Esophagus muscularis mucosa (tissue), 4 donors: ENCODE measurements around the gene RBL1. TPM values are rescaled to one million over a fixed set of nuclear protein-coding genes. Genes with fewer than 3 reads are reported as not detected.

Experiments used
- DNase-seq: peaks from one replicate; pipeline ENCODE4 v3.0.0-alpha.2; 2017; ENCODE audit errors: extremely low spot score
- H3K27ac ChIP-seq, 4 donors: fragments of 200-600 bp; sonication (generic); replicated peaks in 1 of 4; 1 replicate in 3 of 4; 2 replicates in 1 of 4; pipeline ENCODE4 v1.5.1; 2016 to 2019; ENCODE audit warnings: mild to moderate bottlenecking in 1 of 4
- H3K27me3 ChIP-seq, 4 donors: fragments of 200-600 bp; sonication (generic); one replicate each; pipeline versions ENCODE4 v1.5.1 to v1.6.0; 2016 to 2019
- H3K36me3 ChIP-seq, 4 donors: fragments of 200-600 bp; sonication (generic); one replicate each; pipeline ENCODE4 v1.5.1; 2016 to 2019
- H3K4me1 ChIP-seq, 4 donors: fragments of 200-600 bp; sonication (generic); one replicate each; pipeline ENCODE4 v1.5.1; 2016 to 2019
- H3K4me3 ChIP-seq, 4 donors: fragments of 200-600 bp; sonication (generic); 1 replicate in 2 of 4; 2 replicates in 2 of 4; pipeline ENCODE4 v1.5.1; 2016 to 2019; ENCODE audit warnings: mild to moderate bottlenecking in 4 of 4, moderate library complexity in 1 of 4
- H3K9me3 ChIP-seq, 4 donors: fragments of 200-600 bp; sonication (generic); 1 replicate in 3 of 4; 2 replicates in 1 of 4; pipeline ENCODE4 v1.5.1; 2016 to 2019
- CTCF ChIP-seq, 3 experiments: fragments of 200-600 bp in 2 of 3; fragments of 450-650 bp in 1 of 3; sonication (generic) in 2 of 3; IDR thresholded peaks; one replicate each; pipeline ENCODE4 v1.5.1; 2017 to 2019; ENCODE audit warnings: antibody characterized with exemption in 3 of 3, mild to moderate bottlenecking in 2 of 3, moderate library complexity in 1 of 3
- EP300 ChIP-seq: sonication (generic); formaldehyde crosslinking; IDR thresholded peaks from one replicate; pipeline ENCODE4 v1.6.1; 2017; ENCODE audit warnings: antibody characterized with exemption
- POLR2A ChIP-seq: fragments of 450-650 bp; IDR thresholded peaks from one replicate; pipeline ENCODE4 v1.6.1; 2017; ENCODE audit warnings: antibody characterized with exemption, moderate library complexity, mild to moderate bottlenecking, low read depth
- POLR2AphosphoS5 ChIP-seq, 2 donors: sonication (generic); formaldehyde crosslinking; IDR thresholded peaks; one replicate each; pipeline ENCODE4 v1.6.1; 2017; ENCODE audit warnings: antibody characterized with exemption in 2 of 2
- WGBS: methylation state at CpG from one replicate; pipeline ENCODE4 v1.1.5; 2018; 5-methylcytosine and 5-hydroxymethylcytosine counted together
- intact Hi-C: fragments of 100-400 bp; cut with DNase I; formaldehyde crosslinking; loops from one replicate; pipeline ENCODE4 v1.15.1; 2023
- total RNA-seq, 4 donors: library from RNA; depleted of rRNA; stranded (reverse); fragments of >200 nt; gene quantifications; one replicate each; pipeline versions ENCODE4 v1.1.0 to v1.2.1, GENCODE V29; 2016

Gene RBL1
- total RNA-seq, 4 donors from 2014 or later: 4.3 to 8.3 (median 5.7) TPM

GRCh38 chr20:36959242-36959641 is 136.6 kb downstream of the RBL1 start:
- TF ChIP-seq POLR2A (no peak), POLR2AphosphoS5 (IDR thresholded peaks at IDR 0.05) (no peak), EP300 (no peak), CTCF (IDR thresholded peaks at IDR 0.05) (no peak)
- no peak for DNase-seq
- 55% methylated on average over 4 of the region's 4 CpGs for WGBS
- Histone ChIP-seq H3K9me3 (no peaks in the 10 kb centered on the region), H3K4me3 (no peak overlapping the region), H3K27ac (peak overlapping the region in 2 of 4 donors; percentile 61 to 69), H3K27me3 (no peaks in the 10 kb centered on the region), H3K36me3 (no peaks in the 10 kb centered on the region), H3K4me1 (peaks cover 0 to 27% (median 16%) of the 10 kb centered on the region in 4 donors)
- intact Hi-C loops: no loop called here

GRCh38 chr20:36957875-36958667 is 137.7 kb downstream of the RBL1 start:
- intact Hi-C loops: no loop called here
- 86% methylated on average over 10 of the region's 10 CpGs for WGBS
- DNase-seq: no peak
- H3K4me1 ChIP-seq: peaks cover 0 to 31% (median 16%) of the 10 kb centered on the region in 4 donors
- H3K27me3 ChIP-seq: no peaks in the 10 kb centered on the region
- peak overlapping the region in 2 of 4 donors; percentile 13 to 69 for H3K27ac ChIP-seq
- no peak overlapping the region for H3K4me3 ChIP-seq
- no peak for TF ChIP-seq POLR2AphosphoS5 (IDR thresholded peaks at IDR 0.05)
- no peaks in the 10 kb centered on the region for H3K9me3 ChIP-seq
- H3K36me3 ChIP-seq: no peaks in the 10 kb centered on the region

- no peaks in the 10 kb centered on the region for H3K36me3 ChIP-seq
- no peak for DNase-seq
- intact Hi-C loops: no loop called here
- no peak for TF ChIP-seq CTCF (IDR thresholded peaks at IDR 0.05)
- TF ChIP-seq POLR2A: no peak
- TF ChIP-seq POLR2AphosphoS5 (IDR thresholded peaks at IDR 0.05): no peak
- TF ChIP-seq EP300: no peak
- no peaks in the 10 kb centered on the region for H3K27me3 ChIP-seq
- no peak overlapping the region for H3K4me3 ChIP-seq
- H3K4me1 ChIP-seq: peaks cover 0 to 38% (median 23%) of the 10 kb centered on the region in 4 donors
- WGBS: 88% methylated on average over 2 of the region's 2 CpGs
- H3K9me3 ChIP-seq: no peaks in the 10 kb centered on the region
- H3K27ac ChIP-seq: no peak overlapping the region
These were observed 139.1 kb downstream of the RBL1 start for GRCh38 chr20:36956674-36957073.

- Histone ChIP-seq H3K4me1 (peaks cover 0 to 38% (median 23%) of the 10 kb centered on the region in 4 donors), H3K4me3 (no peak overlapping the region), H3K27ac (no peak overlapping the region), H3K36me3 (no peaks in the 10 kb centered on the region), H3K9me3 (no peaks in the 10 kb centered on the region), H3K27me3 (no peaks in the 10 kb centered on the region)
- intact Hi-C loops: no loop called here
- DNase-seq: no peak
- no peak for TF ChIP-seq EP300
- TF ChIP-seq POLR2A: no peak
- TF ChIP-seq CTCF (IDR thresholded peaks at IDR 0.05): no peak
- no peak for TF ChIP-seq POLR2AphosphoS5 (IDR thresholded peaks at IDR 0.05)
- WGBS: 90% methylated on average over 3 of the region's 3 CpGs
These were observed 139.8 kb downstream of the RBL1 start for GRCh38 chr20:36956016-36956415.

GRCh38 chr20:36951979-36952738 is 143.6 kb downstream of the RBL1 start:
- Histone ChIP-seq H3K9me3 (no peaks in the 10 kb centered on the region), H3K4me1 (peaks cover 24 to 58% (median 46%) of the 10 kb centered on the region in 4 donors), H3K27me3 (no peaks in the 10 kb centered on the region), H3K27ac (peak overlapping the region; percentile 95 to 97 (median 96)), H3K4me3 (peak overlapping the region; percentile 75 to 100 (median 88)), H3K36me3 (peaks cover 0 to 11% (median 0%) of the 10 kb centered on the region in 4 donors)
- intact Hi-C loops: no loop called here
- DNase-seq: no peak
- TF ChIP-seq POLR2A (no peak), EP300 (no peak), POLR2AphosphoS5 (IDR thresholded peaks at IDR 0.05) (no peak), CTCF (IDR thresholded peaks at IDR 0.05) (no peak)
- WGBS: 35% methylated on average over 11 of the region's 11 CpGs
